T-helper 2 cell treated with Interferon-gamma antibody and Interleukin-4, amounts not matched to agents 100 ng/mL and 5 ng/mL, for 36 hours (primary cell): ENCODE data around the gene GSK3A. TPM values are rescaled to one million over a fixed set of nuclear protein-coding genes. Genes with fewer than 3 reads are reported as not detected.

Experiments
- intact Hi-C: fragments of 100-400 bp; cut with micrococcal nuclease; formaldehyde crosslinking; loops from one replicate; pipeline ENCODE4 v1.15.1; 2023
- total RNA-seq: library from RNA; stranded (reverse); gene quantifications from 2 replicates; pipeline ENCODE4 v1.2.3, GENCODE V29; 2022

The GSK3A gene
- total RNA-seq, 1 donor from 2014 or later, result 49.1 TPM

- intact Hi-C loops, result no loop called here
Measured at GRCh38 chr19:42203700-42204099, 38.7 kb downstream of the GSK3A start.

DNA sequence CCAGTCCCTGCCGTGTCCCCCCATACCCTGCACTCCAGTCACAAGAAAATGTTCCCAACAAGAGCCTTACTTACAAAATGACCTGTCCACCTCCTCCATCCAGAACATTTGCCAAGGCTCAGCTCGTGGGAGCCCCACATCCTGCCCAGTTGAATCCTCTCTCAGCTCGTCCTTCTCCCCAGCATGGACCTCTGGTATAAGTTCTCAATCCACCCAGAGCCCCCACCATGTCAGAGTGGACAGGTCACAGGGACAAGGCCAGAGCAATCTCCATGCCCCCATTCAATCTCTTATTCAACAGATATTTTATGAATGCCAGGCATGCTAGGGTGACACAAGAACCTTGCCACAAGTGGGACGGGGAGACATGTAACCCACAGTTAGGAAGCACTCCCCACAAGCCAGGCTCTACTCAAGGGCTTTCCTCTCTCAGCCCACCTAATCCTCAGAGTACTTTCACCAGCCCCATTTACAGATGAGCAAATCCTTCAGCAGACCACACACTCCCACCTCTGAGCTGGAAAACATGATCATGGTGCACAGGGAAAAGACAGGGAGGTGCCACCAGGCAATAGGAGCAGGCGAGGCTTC is 40.0 kb downstream of the GSK3A start:
- intact Hi-C loops, result no loop called here

DNA sequence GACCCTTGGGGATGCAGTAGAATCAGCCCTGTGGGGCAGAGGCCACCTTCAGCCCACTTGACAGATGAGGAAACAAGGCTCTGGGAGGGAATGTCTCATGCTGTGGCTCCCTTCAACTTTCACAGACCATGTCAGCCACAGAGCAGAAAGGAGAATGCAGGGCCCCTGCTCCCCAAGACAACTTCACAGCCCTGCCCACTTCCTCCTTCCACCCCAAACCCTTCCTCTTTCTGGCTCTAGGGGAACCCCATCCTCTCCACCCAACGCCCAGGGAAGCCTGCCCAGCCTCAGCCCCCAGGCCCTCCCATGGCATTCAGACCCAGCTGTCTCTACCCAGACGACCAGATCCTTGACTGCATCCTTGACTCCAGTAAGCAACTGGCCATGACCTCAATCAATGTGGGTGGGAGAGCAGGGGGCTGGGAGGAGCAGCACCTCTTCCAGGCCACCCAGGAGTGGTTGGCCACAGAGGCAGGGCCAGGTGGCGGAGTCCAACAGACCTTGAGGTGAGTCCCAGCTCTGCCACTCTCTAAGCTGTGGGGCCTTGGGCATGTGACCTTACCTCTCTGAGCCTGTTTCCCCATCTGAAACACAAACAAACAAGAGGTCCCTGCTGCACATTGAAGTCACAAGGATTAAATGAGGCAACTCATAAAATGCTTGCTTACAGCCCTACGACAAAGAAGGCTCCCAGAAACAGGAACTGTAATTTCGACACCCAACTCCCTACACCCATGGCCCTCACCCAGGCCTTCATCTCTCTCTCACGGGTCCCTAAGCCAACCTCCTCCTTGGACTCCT is 40.7 kb downstream of the GSK3A start:
- intact Hi-C loops, result no loop called here

DNA sequence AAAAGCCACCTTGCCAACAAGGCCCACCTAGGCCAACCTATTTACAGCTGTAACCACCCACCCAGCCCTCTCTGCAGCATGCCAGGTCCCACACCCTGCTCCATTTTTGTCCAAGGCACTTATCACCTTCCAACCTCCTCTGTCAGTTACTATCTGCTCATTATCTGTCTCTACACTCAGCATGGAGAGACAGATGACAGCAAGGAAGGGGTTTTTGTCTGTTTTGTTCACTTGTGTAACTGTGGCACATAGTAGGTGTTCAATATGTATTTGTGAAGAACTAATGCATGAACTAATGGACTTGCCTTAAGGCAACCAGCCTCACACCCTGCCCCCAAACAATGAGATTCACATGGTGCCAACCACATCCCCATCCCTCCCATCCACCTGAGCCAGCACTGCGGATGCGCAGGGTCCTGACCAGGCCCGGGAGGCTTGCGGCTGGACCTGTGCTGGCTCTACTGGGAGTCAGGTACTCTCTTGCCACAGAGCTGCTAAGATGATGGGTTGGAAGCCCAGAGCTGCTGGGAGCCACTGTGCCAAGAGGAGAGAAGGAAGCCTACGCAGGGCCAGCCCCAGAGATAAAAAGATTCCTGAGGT is 42.2 kb downstream of the GSK3A start:
- intact Hi-C loops, result no loop called here

- intact Hi-C loops, result loop anchor here (1.0 to 5.0 kb wide), 8 partner anchors 15 to 83 kb away; partner anchors contain the start of genes DEDD2, GSK3A and POU2F2
Measured at GRCh38 chr19:42199440-42200115, 42.8 kb downstream of the GSK3A start.

- intact Hi-C loops, result loop anchor here (1.0 to 5.0 kb wide), 8 partner anchors 14 to 83 kb away; partner anchors contain the start of genes DEDD2, GSK3A and POU2F2
Measured at GRCh38 chr19:42198676-42199439, 43.5 kb downstream of the GSK3A start.

- intact Hi-C loops, result loop anchor here (5.0 kb wide), 1 partner anchor 85 kb away; no protein-coding TSS in a partner anchor
Measured at GRCh38 chr19:42197375-42197817, 45.0 kb downstream of the GSK3A start.

DNA sequence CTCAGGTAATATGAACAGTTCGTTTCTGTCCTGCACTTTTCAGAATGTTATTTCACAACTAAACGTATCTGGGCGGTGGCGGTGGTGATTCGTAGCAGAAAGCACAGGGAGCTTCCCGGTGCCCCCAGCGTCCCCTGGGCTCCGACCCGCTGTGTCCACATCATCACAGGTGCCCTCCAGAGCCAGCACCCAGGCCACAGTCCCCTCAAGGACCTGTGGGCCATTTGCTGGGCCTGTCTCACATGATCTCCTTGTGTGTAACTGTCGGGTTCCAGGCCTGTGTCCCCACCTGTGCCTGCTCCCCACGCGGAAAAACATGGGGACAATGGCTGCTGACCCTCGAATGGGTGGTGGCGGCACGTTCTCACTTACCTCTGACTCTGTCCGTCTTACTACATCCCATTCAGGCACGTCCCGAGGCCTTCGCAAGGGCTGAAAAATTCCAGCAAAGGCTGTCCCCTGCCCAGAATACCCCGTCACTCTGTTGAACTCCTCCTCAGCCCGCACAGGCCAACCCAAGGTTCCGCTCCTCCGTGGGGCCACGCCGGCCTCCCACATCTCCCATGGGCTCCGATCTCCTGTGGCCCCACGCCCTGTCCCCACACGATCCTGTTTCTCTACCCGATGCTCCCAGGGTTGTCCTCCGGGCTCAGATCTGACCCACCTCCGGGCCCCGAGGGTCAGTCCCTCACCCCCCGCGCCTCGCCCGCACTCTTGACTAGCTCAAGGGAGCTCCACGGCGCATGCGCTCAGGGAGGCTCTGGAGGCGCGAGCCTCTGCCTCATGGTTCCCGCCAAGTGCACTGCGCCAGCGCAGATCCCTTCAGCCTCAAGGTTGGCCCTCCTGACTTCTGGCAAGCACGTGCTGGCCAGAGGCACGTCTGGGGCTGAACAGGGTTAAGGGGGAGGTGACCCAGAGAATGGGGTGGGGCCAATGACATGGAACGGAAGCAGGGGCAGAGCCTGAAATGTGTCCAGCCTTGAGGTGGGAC is 46.1 kb downstream of the GSK3A start:
- intact Hi-C loops, result loop anchor here (5.0 kb wide), 1 partner anchor 86 kb away; no protein-coding TSS in a partner anchor

DNA sequence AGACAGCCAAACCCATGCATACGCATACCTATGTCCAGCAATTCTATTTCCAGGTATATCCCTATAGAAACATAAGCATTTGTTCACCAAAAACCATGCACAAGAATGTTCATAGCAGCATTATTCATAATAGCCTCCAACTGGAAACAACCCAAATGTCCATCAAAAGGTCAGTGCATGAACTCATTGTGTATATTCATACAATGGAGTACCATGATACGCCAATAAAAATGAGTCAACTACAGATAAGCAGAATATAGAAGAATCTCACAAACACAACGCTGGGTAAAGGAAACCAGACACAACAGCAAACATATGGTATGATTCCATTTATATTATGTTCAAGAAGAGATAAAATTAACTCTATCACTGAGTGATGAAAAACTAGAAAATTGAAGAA is 48.7 kb downstream of the GSK3A start:
- intact Hi-C loops, result no loop called here

- intact Hi-C loops, result no loop called here
Measured at GRCh38 chr19:42193294-42193693, 49.1 kb downstream of the GSK3A start.

DNA sequence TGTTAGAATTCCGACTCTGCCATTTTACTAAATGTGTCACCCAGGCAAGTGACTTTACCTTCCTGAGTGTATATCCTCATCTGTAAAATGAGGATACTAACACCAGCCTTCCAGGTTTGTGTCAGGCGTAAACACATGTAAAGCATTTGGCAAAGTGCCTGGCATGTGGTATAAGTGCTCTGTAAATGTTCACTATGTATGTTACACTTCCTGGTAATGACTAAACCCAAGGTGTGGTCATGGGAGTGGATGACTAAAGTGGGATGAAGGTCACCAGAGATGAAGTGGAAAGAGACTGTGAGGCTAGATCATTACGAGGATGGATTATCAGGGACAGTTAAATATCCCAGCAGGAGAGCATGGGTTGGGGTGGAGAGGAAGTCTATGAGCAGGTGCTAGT is 50.5 kb downstream of the GSK3A start:
- intact Hi-C loops, result no loop called here

- intact Hi-C loops, result no loop called here
Measured at GRCh38 chr19:42191330-42191729, 51.1 kb downstream of the GSK3A start.

- intact Hi-C loops, result no loop called here
Measured at GRCh38 chr19:42189133-42189532, 53.3 kb downstream of the GSK3A start.

GRCh38 chr19:42188665-42189064 is 53.7 kb downstream of the GSK3A start:
- intact Hi-C loops, result no loop called here

- intact Hi-C loops, result loop anchor here (2.0 kb wide), 2 partner anchors 14 to 32 kb away; partner anchors contain the start of gene DEDD2
Measured at GRCh38 chr19:42185277-42185676, 57.1 kb downstream of the GSK3A start.

GRCh38 chr19:42184401-42184861 is 58.0 kb downstream of the GSK3A start:
- intact Hi-C loops, result loop anchor here (1.0 to 2.0 kb wide), 4 partner anchors 14 to 76 kb away; partner anchors contain the start of gene DEDD2
